GM19463 (cell line): ENCODE measurements around the gene CCL22.
"Not testable (repeated sequence)": the region's sequence is repeated elsewhere in the genome, so short reads cannot be mapped to it uniquely, and the experiment has no call there.

Source experiments
- ATAC-seq: cut with Tn5 transposase; IDR thresholded peaks from one replicate; pipeline ENCODE4 v1.9.1; 2021; ENCODE audit warnings: mild to moderate bottlenecking, moderate library complexity; ENCODE audit not compliant: unreplicated experiment

Gene CCL22

DNA sequence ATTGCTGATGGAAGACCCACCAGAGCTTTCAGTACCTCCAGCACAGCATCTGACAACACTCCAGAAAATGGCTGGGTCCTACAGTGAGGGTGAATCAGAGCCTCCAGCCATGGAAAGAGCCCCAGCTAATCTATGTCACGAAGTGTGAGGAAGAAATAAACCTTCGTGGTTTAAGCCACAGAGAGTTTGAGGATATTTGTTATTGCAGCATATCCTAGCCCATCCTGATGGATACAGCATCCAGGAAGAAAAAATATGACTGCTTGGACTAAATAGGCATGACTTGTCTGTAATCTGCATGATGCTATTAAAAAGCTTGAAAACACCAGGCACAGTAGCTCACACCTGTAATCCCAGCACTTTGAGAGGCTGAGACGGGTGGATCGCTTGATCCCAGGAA, 32.7 kb downstream of the CCL22 start:
- no peak for ATAC-seq

DNA sequence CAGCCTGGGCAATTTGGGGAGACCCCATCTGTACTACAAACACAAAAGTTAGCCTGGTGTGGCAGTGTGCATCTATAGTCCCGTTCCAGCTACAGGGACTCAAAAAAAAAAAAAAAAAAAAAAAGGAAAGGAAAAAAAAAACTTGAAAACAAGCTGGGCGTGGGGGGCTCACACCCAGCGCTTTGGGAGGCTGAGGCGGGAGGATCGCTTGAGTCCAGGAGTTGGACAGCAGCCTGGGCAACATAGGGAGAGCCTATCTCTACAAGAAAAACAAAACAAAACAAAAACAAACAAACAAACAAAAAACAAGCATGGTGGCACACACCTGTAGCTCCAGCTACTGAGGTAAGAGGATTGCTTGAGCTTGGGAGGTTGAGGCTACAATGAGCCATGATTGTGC, 33.1 kb downstream of the CCL22 start:
- ATAC-seq = no peak

DNA sequence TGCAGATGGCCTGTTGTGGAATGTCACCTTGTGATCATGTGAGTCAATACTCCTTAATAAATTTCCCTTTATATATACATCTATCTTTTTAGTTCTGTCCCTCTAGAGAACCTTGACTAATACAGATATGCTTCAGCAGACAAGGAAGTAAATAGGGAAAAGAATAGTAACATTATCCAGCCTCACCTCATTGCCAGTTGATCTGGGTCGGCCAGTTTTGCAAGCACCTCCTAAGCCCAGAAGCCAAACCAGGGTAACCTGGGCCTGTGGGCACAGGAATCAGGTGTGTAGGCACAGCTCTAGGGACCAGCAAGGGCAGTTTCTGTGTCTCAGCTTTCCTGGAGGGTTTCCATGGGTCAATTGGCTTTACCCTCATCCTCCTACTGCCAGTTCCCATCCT, 34.1 kb downstream of the CCL22 start:
- ATAC-seq = no peak

DNA sequence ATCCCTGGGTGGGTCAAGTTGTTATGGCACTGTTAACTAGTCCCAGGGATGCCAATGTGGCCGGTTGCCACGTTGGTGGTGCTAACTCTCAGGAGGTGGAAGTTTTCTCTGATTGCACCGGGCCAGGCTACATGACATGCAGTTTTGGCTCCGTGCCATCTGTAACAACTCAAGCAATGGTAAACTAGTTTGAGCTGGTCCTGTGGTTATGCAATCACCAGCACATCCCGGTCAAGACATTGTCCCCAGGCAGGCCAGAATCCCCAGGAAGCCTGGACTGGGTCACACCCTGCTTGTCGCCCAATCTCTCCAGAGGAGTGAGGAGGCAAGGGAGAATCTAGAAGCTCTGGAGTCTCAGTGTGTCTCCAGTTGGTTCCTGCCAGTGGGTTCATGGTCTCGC, 35.9 kb downstream of the CCL22 start:
- no peak for ATAC-seq

DNA sequence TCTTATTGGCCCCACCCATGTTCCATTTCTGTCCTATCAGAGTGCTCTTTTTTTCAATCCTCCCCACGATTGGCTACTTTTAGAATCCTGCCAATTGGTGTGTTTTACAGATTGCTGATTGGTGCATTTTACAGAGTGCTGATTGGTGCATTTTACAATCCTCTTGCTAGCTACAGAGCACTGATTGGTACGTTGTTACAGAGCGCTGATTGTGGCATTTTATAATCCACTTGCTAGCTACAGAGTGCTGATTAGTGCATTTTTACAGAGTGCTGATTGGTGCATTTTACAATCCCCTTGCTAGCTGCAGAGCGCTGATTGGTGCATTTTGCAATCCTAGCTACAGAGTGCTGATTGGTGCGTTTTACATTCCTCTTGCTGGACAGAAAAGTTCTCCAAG, 36.4 kb downstream of the CCL22 start:
- no peak for ATAC-seq

DNA sequence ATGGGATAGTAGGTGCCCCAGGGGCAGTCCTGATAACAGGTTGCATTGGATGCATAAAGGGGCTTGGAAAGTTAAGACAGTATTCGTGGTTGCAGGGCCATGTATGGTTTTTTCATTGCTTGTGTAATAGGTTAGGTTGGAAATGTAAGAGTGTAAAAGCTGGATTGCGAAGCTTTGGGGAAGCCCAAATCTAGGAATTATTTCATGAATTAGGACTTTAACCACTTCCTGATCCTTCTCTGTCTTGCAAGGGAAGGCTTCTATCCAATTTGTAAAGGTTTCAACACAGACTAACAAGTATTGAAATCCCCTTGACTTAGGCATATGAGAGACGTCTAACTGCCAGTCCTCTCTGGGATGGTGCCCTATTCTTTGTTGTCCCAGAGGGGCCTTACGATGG, 38.2 kb downstream of the CCL22 start:
- ATAC-seq = no peak

DNA sequence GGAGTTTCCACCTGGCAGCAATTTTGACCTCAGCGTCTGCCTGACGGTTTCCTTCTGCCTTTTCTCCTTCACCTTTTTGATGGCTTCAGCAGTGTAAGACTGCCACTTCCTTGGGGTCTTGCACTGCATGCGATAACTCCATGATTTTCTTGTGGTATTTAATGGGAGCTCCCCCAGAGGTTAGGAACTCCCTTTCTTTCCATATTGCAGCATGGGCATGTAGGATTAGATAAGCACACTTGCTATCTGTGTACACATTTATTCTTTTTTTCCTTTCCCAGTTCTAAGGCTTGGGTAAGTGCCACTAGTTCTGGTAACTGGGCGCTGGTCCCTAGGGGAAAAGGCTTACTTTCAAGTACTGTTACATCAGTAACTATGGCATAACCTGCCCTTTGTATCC, 38.9 kb downstream of the CCL22 start:
- not testable (repeated sequence) for ATAC-seq

DNA sequence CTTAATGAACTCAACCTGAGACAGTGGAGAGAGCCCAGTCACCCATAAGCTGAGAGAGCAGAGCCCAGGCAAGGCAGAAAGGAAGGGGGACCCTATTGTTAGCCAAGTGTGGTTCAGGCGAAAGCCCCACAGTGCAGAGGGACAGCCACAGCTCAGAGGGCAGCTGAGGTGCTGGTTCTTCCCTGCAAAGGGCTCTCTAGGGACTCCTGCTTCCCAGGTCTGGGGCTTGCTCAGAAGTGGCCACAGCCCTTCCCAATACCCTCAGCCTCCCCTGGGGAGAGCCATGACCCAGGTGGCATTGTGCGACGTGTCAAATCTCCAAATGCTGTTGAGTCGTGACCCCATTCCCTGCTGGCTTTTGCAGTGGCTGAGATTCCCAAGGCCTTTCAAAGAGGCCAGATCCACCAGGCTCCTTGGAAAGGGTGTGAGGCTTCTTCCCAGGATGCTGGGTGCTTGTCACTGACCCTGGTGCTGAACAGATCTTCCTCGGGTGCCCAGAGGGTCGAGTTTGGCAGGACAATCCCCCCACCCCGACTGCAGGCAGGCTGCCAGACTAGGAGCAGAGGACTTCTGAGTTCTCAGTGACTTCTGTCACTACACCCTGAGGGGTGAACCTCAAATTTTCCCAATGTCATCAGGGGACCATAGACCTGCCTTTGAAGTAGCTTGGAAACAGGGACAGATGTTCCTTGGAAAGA, 43.5 kb downstream of the CCL22 start:
- no peak for ATAC-seq

DNA sequence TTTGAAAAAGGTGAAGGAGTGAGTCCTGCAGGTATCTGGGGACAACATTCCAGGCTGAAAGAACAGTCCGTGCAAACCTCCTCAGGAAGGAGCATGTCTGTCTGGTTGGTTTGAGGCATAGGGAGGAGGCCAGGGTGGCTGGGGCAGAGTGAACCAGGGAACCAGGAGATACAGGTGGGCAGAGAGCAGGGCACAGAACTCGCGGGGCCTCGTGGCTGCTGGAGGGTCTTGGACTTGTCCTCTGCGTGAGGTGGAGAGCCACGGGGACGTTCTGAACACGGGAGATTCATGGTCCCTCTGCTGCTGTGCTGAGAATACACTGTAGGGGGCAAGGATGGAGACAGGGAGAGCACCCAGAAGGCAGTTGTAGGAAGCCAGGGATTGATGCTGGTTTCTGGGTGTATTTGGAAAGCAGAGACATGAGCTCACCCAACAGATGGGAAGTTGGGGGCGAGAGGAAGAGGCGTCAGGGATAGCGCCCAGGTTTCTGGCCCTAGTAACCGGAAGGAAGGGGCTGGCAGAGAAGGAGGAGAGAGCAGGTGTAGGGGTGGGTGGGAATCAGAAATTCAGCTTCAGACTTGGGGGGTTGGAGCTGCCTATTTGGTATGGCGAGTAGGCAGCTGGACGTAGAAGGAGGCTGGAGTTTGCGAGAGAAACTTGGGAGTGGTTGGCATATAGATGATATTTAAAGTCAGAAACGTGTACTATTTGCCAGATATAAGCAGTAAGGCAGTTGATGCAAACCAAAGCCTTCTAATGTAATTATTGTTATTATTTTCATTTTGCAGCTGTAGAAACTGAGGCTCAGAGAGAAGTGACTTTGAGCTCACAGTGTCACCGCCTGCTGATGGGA, 45.6 kb downstream of the CCL22 start, which contains the start of gene CCL17:
TSS of gene CCL17 (plus strand) at position 803 of the 853 bp plus-strand sequence. CDS start 9,166 bp downstream, outside the sequence.
- ATAC-seq = no peak

DNA sequence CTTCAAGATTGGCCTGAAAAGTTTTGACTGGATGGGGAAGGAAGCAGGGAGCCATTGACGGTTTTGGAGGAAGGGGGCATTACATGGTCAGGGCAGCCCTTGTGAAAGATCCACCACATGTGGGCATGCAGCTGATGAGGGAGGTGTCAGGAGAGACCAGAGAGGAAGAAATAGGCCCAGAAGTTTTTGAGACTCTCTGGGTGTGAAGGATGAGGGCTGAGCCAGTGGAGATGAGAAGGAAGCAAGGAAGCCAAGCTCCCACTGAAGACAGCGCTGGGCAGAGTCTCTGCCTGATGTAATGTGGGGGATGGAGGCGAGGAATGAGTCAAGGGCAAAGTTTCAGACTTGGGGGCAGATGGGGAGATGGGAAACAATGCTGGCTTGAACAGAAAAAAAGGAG, 46.5 kb downstream of the CCL22 start:
- no peak for ATAC-seq

DNA sequence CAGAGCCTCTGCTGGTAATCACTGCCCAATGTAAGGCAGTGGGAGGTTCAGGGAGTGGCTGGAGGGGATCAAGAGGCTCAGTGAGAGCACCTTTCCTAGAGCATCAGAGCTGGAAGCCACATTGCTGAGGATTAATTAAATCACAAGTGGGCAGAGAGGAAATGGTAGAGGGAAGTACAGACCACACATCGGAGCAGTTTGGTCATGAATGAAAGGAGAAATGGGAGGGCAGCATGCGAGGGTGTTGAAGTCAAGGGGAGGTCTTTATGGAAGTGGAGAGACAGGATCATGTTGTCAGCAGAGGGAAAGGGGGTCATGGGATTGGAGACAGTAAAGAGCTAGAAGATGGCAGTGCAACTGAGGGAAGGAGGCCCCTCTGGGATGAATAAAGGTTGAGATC, 48.3 kb downstream of the CCL22 start:
- ATAC-seq = no peak

DNA sequence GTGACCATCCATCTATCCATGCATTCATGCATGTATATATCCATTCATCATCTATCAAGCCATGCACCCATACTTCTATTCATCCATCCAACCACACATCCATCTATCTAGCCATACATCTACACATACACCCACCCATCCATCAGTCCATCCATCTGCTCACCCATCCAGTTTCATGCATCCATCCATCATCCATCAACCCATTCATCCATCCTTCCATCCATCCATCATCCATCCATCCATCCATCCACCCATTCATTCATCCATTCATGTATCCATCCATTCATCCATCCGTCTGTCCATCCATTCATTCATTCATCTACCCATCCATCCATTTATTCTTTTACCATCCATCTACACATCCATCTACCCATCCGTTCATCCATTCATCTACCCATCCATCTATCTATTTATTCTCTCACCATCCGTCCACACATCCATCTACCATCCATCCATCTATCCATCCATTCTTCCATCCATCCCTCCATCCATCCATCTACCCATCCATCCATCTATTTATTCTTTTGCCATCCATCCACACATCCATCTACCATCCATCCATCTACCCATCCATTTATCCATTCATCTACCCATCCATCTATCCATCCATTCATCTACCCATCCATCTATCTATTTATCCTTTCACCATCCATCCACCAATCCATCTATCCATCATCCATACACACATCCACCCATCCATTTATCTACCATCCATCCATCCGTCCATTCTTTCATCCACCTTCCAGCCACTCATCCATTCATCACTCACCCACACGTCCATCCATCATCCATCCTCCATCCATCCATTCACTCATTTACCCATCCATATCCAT, 49.2 kb downstream of the CCL22 start:
- no peak for ATAC-seq

DNA sequence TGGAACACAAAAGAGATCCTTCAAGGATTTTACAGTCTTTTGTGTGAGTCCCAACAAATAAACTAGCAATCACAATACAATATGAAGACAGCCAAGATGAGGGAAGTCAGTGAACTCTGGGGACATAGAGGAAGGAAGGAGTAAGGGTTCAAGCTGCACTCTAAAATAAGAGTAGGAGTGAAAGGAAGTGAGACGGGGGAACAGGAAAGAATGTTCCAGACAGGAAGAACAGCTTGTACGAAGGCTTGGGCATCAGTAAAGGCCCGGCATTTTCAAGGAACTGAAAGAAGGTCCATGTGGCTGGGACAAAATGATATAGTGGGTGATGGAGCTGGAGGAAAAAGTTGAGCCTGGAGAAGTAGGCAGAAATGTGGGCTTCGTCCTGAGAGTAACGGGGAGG, 50.5 kb downstream of the CCL22 start:
- no peak for ATAC-seq

DNA sequence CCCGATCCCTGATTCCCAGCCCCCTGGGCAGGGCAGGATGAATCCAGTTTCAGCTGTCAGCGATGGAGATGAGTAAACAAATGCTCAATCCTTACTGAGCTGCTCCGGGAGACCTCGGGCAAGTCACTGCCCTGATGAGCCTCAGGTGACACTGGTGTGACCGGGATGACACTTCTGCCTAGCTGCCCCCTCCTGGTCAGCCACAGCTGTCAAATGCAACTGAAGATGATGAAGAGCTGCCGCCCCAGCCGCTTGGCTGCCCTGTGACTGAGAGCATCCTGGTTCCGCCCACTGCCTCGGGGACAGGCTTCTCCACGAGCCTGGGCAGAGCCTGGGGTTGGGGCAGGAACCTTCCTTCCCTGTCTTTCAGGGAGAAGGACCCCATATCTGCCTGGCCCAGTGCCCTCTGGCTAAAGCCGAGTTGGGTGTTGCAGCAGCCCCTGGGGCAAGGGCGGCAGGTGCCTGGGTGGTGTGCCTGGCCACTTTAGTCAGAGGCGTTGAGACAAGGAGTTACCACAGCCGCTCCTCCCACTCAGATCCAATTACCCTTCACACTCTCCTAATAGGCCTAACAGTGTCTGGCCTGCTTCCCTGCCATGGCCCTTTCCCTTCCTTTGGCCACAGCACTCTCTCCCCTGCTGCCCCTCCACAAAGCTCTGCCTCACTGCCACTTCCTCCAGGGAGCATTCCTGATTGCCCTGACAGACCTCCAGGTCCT, 51.4 kb downstream of the CCL22 start:
- ATAC-seq = no peak

DNA sequence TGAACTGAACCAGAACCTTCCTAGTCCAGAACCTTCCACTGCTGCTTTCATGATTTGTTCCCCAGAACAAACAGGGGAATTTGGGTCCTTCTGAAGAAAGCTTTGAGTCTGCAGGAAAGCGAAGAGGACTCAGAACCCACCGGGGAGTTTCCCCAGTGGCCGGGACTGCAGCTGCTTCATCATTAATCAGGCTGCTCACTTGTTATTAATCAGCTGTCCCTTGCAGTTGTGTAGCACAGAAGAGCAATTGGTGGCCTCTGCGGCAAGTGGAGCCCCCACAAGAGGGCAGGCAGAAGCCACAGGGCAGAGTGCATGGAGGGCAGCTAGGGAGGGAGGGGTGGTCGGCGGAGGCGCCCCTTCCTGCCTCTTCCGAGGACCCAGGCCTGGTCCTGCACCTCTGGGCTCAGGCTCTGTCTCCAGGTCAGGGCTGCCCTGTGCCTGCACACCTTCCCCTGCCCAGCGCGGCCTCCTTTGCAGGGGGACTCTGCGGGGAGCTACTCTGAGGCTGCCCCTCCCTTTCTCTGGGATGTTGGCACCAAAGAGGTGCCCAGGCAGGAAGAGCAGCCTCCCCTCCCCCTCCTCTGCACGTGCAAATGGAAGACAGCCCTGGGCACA, 52.9 kb downstream of the CCL22 start:
- ATAC-seq = no peak

DNA sequence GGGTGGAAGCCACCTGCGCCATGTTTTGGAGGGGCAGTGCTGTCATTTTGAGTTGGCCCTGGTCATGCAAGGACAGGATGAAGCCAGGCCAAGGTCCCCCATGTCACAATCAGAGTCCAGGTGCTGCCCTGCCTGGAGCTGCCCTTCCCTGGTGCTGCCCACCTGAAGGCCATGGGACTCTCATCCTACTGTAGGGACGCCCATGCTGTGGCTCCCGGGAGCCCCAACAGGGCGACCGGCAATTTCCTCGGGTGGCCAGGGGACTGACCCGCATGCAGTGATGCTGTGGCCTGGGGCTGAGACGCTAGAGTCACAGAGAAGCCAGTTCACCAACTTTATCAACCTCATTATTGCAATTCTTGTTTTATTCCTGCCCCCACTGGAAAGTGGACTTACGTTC, 54.0 kb downstream of the CCL22 start:
- ATAC-seq = no peak

DNA sequence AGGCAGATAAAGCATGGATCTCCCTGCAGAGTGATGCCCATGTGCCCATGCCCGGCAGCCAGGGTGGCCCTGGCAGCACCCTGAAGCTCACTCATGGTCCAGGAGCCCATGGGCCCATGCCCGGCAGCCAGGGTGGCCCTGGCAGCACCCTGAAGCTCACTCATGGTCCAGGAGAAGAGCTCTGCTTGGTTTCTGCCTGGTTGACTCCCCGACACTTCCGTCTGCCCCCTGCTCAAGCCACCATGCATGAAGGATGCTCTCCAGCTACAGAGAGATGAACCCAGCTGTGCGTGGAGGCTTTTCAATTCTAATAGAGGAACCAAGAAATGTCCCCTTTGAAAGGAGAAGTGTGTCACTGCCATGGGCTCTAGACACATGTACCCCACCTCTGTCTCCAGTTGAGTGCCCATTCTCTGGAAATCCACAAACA, 54.7 kb downstream of the CCL22 start:
- peak; percentile 65 for ATAC-seq

DNA sequence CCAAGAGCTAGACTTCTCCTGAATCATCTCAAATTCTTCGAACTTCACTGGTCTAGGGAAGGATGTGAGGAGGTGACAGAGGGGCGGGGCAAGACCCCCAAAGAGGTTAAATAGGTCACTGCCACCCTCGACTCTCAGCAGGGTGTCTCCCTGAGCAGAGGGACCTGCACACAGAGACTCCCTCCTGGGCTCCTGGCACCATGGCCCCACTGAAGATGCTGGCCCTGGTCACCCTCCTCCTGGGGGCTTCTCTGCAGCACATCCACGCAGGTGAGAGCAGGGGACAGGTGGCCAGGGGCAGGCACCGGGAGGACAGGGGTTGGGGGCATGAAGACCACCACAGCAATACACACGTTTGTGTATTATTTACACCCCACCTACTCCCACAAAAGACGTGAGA, 55.1 kb downstream of the CCL22 start:
- no peak for ATAC-seq
